Esophagus squamous epithelium (tissue), 4 donors: Measurements from ENCODE around the gene KLHL40.

Experiments
- CTCF ChIP-seq, 6 experiments: fragments of 450-650 bp in 4 of 6; fragments of 200-600 bp in 2 of 6; sonication (generic) in 2 of 6; IDR thresholded peaks; one replicate each; pipeline ENCODE4 v1.5.1; 2016 to 2019; ENCODE audit warnings: antibody characterized with exemption in 6 of 6, mild to moderate bottlenecking in 4 of 6, moderate library complexity in 4 of 6
- POLR2A ChIP-seq, 4 donors: fragments of 450-650 bp; IDR thresholded peaks; one replicate each; pipeline ENCODE4 v1.6.1; 2017; ENCODE audit warnings: antibody characterized with exemption in 4 of 4, mild to moderate bottlenecking in 4 of 4, moderate library complexity in 3 of 4

- TF ChIP-seq CTCF (IDR thresholded peaks at IDR 0.05): no peak
- no peak for TF ChIP-seq POLR2A (IDR thresholded peaks at IDR 0.05)
These were observed 33.9 kb upstream of the KLHL40 start for GRCh38 chr3:42651248-42652091.
